Activated CD4-positive, CD25-positive, alpha-beta regulatory T cell treated with anti-CD3 and anti-CD28 coated beads, Interleukin-2, amount 50 U/mL, for 72 hours (primary cell): ENCODE measurements around the gene TBRG4.

Source experiments
- DNase-seq: peaks from one replicate; pipeline ENCODE4 v3.0.0; 2021

The TBRG4 gene

GRCh38 chr7:45111298-45112223 is at the start of gene TBRG4:
Gene TBRG4, minus strand, starts transcription at chr7:45111697. Its CDS starts 2,460 bp downstream, at chr7:45109237.
- DNase-seq = peak; percentile 94

DNA sequence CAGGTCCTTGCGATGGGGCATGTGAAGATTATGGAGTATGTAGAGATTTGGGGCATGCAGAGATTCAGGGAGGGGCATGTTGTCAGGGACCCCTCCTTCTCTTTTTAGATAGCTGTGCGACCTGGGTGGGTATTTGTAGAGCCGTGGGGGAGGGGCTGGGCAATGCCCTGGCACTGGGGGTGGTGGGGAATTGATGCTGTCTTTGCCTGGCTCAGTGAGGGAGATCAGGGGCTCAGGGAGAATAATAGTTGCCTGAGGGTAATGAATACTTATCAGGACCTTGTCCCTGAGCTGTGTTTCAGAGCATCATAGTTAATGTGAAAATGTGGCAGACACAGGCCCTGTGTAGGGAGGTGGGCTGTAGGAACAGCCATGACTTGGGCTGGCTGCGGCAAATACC is 49.6 kb upstream of the TBRG4 start:
- DNase-seq = no peak

GRCh38 chr7:45160417-45160881 is 49.0 kb upstream of the TBRG4 start:
- no peak for DNase-seq

- DNase-seq = no peak
These were observed 47.8 kb upstream of the TBRG4 start for GRCh38 chr7:45159296-45159695.

GRCh38 chr7:45158471-45158870 is 47.0 kb upstream of the TBRG4 start:
- no peak for DNase-seq

- no peak for DNase-seq
These were observed 46.3 kb upstream of the TBRG4 start, which contains the start of gene RAMP3 for GRCh38 chr7:45157653-45158401. Gene RAMP3, plus strand, starts transcription at chr7:45157791. Its CDS starts 38 bp downstream, at chr7:45157829.

DNA sequence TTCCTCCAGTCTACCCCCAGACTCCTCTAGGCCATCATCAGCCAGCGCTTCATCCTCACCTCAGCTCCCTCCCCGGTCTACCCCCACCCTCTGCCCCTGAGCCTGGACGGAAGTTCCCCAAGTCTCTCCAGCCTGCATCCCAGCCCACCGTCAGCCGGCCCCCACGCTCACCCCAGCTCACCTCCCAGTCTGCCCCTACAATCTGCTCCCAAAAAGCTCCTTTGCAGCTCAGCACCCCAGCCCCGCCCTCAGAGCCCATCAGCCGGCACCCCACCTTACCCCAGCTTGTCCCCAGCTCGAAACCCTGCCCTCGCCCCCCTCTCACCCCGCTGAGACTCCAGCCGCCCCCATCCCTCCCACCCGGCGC is 45.8 kb upstream of the TBRG4 start:
- DNase-seq = no peak

- no peak for DNase-seq
These were observed 45.2 kb upstream of the TBRG4 start for GRCh38 chr7:45156516-45157272.

GRCh38 chr7:45155941-45156340 is 44.4 kb upstream of the TBRG4 start:
- DNase-seq = peak; percentile 21

- DNase-seq = peak; percentile 26
These were observed 43.9 kb upstream of the TBRG4 start for GRCh38 chr7:45155357-45155900.

DNA sequence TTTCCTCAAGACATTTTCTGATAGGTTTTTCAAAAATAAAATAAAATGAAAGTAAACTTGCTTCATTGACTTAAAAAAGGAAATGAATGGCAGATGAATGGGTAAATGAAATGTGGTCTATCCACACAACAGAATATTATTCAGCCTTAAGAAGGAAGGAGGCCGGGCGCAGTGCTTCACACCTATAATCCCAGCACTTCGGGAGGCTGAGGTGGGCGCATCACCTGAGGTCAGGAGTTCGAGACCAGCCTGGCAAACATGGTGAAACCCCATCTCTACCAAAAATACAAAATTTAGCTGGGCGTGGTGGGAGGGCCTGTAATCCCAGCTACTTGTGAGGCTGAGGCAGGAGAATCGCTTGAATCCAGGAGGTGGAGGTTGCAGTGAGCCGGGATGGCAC is 42.4 kb upstream of the TBRG4 start:
- DNase-seq = peak; percentile 27

- DNase-seq = peak; percentile 17
These were observed 41.7 kb upstream of the TBRG4 start for GRCh38 chr7:45153233-45153632.

DNA sequence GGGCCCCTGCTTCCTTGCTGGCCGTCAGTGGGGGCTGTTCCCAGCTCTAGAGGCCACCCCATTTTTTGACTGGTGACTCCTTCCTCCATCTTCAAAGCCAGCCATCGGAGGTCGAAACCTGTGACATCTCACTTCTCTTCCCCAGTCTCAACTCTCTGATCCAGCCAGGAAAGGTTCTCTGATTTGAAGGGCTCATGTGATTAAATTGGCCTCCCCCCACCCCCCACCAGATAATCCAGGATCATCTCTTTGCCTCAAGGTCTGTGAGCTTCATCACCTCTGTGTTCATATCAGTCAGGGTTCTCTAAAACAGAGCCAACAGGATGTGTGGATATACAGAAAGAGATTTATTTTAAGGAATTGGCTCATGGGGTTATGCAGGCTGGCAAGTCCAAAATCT is 40.5 kb upstream of the TBRG4 start:
- DNase-seq = no peak

DNA sequence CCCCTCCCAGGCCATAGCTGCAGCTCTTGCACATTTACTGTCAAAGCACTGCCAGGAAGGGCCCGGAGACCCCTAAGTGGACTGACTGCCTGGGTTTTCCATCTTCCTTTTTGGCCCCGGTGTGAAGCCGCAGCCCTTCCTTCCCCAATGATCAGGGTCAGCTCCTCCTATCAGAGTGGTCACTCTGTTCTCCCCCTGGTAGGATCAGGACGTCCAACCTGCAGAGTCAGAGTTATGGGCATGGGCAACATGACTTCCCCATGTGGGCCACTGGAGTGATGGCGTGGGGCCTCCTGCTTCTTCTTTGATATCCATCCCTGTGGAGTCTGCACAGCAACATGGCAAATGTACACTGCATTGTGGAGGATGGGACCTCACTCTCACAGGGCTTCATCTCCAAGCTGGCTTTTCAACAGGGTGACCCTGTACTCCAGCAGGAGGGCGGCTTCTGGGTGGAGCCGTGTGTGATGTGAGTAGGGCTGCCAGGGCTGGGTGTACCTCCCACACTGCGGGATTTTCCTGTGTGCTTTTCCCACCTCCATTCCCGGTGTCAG is 39.7 kb upstream of the TBRG4 start:
- peak; percentile 24 for DNase-seq

- DNase-seq = peak; percentile 2
These were observed 38.7 kb upstream of the TBRG4 start for GRCh38 chr7:45150199-45150598.

DNA sequence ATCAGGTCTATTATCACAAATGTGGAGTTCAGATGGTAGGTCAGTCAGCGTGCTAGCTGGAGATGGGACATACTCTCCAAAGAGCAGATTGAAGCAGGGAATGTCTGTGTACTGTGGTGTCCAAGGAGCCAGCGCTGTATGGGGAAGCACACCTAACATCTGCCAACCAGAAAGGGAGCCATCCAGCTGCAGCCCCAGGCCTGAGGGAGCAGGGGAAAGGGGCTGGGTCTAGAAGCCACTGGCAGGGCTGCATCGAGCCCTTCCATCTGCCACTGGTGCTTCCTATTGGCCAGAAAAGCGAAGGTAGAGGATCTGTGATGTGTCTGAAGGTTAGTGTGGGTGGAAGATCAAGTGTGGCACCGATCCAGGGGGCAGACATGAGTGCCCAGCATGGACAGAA is 38.1 kb upstream of the TBRG4 start:
- peak; percentile 8 for DNase-seq

DNA sequence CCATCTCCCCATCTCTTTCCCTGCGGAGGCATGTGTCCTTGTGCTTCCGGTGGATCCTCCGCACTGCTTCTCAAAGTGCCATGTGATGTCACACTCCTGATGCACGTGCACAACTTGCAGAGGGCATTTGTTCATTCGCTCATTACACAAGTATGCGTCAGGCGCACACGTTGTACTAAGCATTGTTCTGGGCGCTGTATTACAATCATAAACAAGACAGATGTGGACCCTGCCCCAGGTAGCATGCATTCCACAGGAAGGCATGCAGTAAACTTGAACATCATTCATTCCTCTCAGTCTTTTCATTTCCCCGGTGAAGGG is 37.1 kb upstream of the TBRG4 start:
- DNase-seq = peak; percentile 24

GRCh38 chr7:45147858-45148652 is 36.6 kb upstream of the TBRG4 start:
- peak; percentile 17 for DNase-seq

DNA sequence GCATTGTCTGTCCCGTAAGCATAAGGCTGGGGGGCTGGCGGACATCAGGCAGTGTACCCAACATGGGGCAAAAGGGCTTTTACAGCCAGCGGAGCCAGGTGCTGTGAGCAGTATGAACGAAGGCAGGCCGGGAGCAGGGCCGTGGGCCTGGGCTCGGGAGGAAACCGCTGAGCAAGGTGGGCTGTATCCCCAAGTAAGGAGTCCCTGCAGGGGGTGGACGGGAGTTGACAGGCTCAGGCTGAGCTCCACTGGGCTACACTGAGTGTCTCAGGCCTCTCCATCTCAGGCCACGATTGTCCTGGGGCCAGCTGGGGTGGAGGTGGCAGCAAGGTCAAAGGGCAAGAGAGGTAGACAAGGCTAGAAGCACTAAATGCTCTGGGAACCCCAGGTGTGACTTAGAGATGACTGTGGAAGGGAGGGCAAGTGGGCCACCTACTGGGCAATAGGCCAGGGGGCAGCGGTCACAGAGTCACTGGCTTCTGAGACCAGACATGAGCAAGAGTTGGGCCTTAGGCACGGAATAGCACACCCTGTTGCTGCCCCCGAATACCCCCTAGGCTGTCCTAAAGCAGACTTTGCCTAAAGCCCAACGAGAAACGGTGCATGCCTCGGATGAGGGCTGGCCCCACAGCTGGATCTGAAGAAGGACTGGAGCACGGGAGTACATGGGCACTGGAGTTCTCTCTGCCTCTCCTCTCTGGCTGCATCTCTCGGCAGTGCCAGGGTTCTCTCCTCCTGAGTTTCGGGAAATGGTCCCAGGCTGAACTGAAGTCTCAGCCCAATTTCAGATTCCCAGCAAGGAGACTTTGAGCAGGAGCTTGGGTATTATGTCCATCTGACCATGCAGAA is 35.3 kb upstream of the TBRG4 start:
- peak; percentile 22 for DNase-seq

DNA sequence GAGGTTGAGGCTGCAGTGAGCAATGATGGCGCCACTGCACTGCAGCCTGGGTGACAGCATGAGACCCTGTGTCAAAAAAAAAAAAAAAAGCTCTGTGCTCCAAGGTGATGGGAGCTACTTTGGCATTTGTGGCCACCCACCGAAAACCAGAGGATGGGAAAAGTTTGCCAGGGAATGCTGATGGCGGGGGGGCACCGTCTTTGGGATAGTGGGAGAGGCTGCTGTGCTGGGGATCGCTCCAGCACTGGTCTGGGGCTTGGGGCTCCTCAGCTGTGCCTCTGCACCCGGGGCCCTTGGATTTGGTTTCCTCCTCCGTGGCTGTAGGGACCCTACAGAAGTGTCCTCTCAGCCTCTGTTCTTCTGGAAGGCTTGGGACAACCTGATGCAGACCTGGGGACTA is 34.4 kb upstream of the TBRG4 start:
- DNase-seq = peak; percentile 19

DNA sequence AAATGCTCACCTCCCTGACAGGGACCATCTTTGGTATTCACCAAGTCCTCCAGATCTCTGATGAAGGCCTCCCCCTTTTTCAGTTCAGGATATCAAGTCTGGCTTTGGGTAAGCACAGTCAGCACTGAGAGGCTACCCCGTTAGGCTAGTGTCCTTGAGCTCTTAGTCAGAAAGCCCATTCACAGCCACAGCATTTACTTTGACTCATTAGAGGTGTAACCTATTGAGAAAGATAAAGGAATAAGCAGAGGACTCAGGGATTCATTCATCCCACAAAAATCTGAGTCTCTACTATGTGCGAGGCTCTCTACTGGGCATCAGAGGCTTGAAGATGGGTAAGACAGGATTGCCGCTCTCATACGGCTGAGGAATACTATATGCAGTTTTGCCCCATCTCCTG is 32.1 kb upstream of the TBRG4 start:
- DNase-seq = no peak
